CD4-positive, CD25-positive, alpha-beta regulatory T cell (primary cell): ENCODE results near the gene RALGDS. TPM values are rescaled to one million over a fixed set of nuclear protein-coding genes. Genes with fewer than 3 reads are reported as not detected.

ENCODE experiments used
- ATAC-seq, 2 donors: fragments of 150-1000 bp; cut with Tn5 transposase; one replicate each; pipeline ENCODE4 v1.10.0; 2021; ENCODE audit warnings: low read depth in 2 of 2, moderate number of reproducible peaks in 2 of 2, moderate library complexity in 1 of 2
- DNase-seq, 3 donors: peaks; one replicate each; pipeline versions ENCODE4 v3.0.0 to v3.0.0-alpha.2; 2012 to 2022; ENCODE audit warnings: mixed read lengths in 1 of 3
- H3K27ac ChIP-seq: one replicate; pipeline ENCODE4 v1.7.0; 2013; ENCODE audit warnings: mild to moderate bottlenecking, low read length; ENCODE audit not compliant: insufficient read depth, poor library complexity, severe bottlenecking
- H3K27me3 ChIP-seq: one replicate; pipeline ENCODE4 v1.7.0; 2013; ENCODE audit warnings: low read length; ENCODE audit not compliant: control insufficient read depth, insufficient read depth
- H3K36me3 ChIP-seq: one replicate; pipeline ENCODE4 v1.7.0; 2013; ENCODE audit warnings: mild to moderate bottlenecking, low read length, moderate library complexity; ENCODE audit not compliant: control insufficient read depth, insufficient read depth
- H3K4me1 ChIP-seq: 2 replicates; pipeline ENCODE4 v1.7.0; 2013; ENCODE audit warnings: mild to moderate bottlenecking, low read length; ENCODE audit not compliant: insufficient read depth, control insufficient read depth, poor library complexity, severe bottlenecking
- H3K4me3 ChIP-seq: one replicate; pipeline ENCODE4 v1.7.0; 2013; ENCODE audit warnings: low read depth, mild to moderate bottlenecking, low read length, moderate library complexity
- H3K9me3 ChIP-seq, 2 experiments: 1 replicate in 1 of 2; 2 replicates in 1 of 2; pipeline ENCODE4 v1.7.0; 2013; ENCODE audit warnings: low read length in 2 of 2, mild to moderate bottlenecking in 1 of 2, moderate library complexity in 1 of 2; ENCODE audit not compliant: control insufficient read depth in 2 of 2
- H3K27ac Mint-ChIP-seq, 3 donors: one replicate each; pipeline ENCODE4 v1.8.0; 2020 to 2022; ENCODE audit warnings: mild to moderate bottlenecking in 3 of 3, mixed read lengths in 3 of 3, moderate library complexity in 2 of 3
- H3K27me3 Mint-ChIP-seq: one replicate; pipeline ENCODE4 v1.8.0; 2022; ENCODE audit warnings: mild to moderate bottlenecking, mixed read lengths
- H3K36me3 Mint-ChIP-seq: one replicate; pipeline ENCODE4 v1.8.0; 2020; ENCODE audit warnings: mixed read lengths
- H3K4me1 Mint-ChIP-seq, 4 donors: one replicate each; pipeline ENCODE4 v1.8.0; 2020 to 2022; ENCODE audit warnings: mixed read lengths in 4 of 4, mild to moderate bottlenecking in 1 of 4
- H3K4me3 Mint-ChIP-seq, 4 donors: one replicate each; pipeline ENCODE4 v1.8.0; 2020 to 2022; ENCODE audit warnings: mild to moderate bottlenecking in 4 of 4, mixed read lengths in 4 of 4, moderate library complexity in 3 of 4
- H3K9me3 Mint-ChIP-seq, 7 donors: one replicate each; pipeline ENCODE4 v1.8.0; 2020 to 2022; ENCODE audit warnings: mixed read lengths in 7 of 7, mild to moderate bottlenecking in 3 of 7, moderate library complexity in 2 of 7
- polyA plus RNA-seq, 4 donors: library from polyadenylated mRNA; unstranded; fragments of 300-500 nt; fragmentation: Illumina TruSeq; gene quantifications; one replicate each; pipeline ENCODE4 v1.2.3, GENCODE V29; 2021
- total RNA-seq: library from RNA; stranded (reverse); gene quantifications from one replicate; pipeline ENCODE4 v1.2.3, GENCODE V29; 2022

RALGDS gene
- total and polyA plus RNA-seq, 5 donors from 2014 or later, result 34.6 to 228 (median 58.5) TPM

DNA sequence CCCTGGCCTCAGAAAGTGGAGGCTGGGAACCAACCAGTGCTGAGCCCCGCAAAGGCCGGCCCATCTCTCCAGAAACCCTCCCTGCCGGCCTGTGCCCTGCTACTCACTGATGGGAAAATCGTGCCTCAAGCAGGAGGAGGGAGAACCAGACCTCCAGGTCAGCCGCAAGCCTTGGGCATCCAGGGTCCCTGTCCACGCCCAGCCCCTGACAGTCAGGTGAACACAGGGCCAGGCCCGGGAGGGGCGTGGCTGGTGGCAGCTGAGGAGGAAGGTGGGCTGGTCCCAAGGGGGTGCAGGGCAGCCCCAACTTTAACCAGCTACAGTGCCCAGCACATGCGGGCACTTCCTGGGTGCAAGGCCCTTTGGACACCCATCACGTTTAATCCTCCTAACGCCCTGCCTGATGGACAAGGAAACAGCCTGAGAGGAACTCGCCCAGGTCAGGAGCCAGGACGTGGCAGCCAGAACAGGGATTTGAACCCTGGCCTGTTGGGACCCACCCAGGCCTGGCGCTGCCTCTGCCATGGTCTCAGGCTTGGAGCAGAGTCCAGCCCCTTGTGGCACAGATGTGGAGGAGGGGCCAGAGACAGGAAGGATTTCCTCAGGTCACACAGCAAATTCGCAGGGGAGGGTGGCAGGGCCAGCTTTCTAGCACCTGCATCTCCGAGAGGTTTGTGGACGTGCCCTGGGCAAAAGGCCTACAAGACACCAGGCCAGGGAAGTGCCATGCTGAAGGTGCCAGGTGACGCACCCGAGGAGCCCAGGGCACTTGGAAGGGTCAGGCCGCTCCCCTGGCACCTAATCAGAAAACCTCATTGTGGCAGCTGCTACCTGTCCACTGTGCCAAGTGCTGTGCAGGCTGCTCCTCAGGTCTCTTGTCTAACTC lies 4.5 kb downstream of the RALGDS start:
- Histone ChIP-seq H3K27me3 (no peaks in the 10 kb centered on the region), H3K4me3 (no peak overlapping the region), H3K9me3 (no peaks in the 10 kb centered on the region), H3K27ac (peak overlapping the region; percentile 77), H3K4me1 (peaks cover 90% of the 10 kb centered on the region), H3K36me3 (peaks cover 7% of the 10 kb centered on the region)
- Mint-ChIP-seq H3K27me3 (no peaks in the 10 kb centered on the region), H3K4me1 (peaks cover 0 to 80% (median 22%) of the 10 kb centered on the region in 4 donors), H3K36me3 (no peaks in the 10 kb centered on the region), H3K27ac (peak overlapping the region; percentile 38 to 95 (median 93)), H3K9me3 (no peaks in the 10 kb centered on the region), H3K4me3 (peak overlapping the region in 1 of 4 donors; percentile 68)
- ATAC-seq (no peak), DNase-seq (no peak)

- no peaks in the 10 kb centered on the region for H3K27me3 ChIP-seq
- H3K4me1 ChIP-seq, result peaks cover 85% of the 10 kb centered on the region
- H3K9me3 Mint-ChIP-seq, result no peaks in the 10 kb centered on the region
- H3K4me3 Mint-ChIP-seq, result peak overlapping the region; percentile 74 to 87 (median 80)
- H3K4me3 ChIP-seq, result no peak overlapping the region
- H3K36me3 Mint-ChIP-seq, result no peaks in the 10 kb centered on the region
- H3K4me1 Mint-ChIP-seq, result peaks cover 0 to 79% (median 19%) of the 10 kb centered on the region in 4 donors
- no peaks in the 10 kb centered on the region for H3K27me3 Mint-ChIP-seq
- H3K36me3 ChIP-seq, result peaks cover 13% of the 10 kb centered on the region
- H3K27ac Mint-ChIP-seq, result peak overlapping the region; percentile 32 to 95 (median 93)
- no peaks in the 10 kb centered on the region for H3K9me3 ChIP-seq
- ATAC-seq, result peak; percentile 90 to 93
- H3K27ac ChIP-seq, result peak overlapping the region; percentile 77
- peak; percentile 51 to 90 (median 63) for DNase-seq
Measured at GRCh38 chr9:133115604-133116345, 5.3 kb downstream of the RALGDS start.

DNA sequence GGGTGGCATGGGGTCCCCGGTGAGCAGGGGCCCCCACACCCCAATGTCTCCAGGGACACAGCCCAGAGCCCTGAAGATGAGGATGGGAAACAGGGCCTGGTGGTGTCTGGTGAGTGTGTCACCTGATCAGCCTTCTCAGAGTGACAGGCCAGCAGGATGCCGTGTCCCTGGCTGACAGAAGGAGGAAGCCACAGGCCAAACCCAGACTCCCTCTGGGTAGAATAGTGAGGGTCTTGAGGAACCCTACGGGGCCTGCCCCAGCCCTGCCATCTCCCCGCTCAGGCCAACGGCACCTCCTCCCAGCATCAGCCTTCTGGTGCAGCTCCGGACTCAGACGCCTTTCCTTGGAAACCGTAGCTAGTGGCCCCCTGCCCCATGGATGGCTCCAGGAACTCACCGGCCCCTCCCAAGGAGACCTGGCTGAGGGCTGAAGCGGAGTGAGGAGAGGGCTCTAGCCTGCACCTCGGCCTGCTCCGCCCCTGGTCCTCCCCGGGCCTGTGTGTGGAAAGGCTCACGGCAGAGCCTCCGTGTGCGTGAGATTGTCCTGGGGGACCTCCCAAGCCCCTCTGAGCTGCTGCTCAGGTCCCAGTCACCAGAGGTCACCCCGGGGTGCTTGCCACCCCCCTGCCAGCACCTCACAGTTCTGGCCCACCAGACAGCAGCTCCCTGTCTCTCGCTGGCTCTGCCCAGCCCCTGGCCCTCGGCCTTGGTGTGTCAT lies 6.0 kb downstream of the RALGDS start:
- no peaks in the 10 kb centered on the region for H3K27me3 Mint-ChIP-seq
- Histone ChIP-seq H3K27ac (peak overlapping the region; percentile 77), H3K36me3 (peaks cover 19% of the 10 kb centered on the region), H3K4me1 (peaks cover 79% of the 10 kb centered on the region), H3K4me3 (no peak overlapping the region), H3K27me3 (no peaks in the 10 kb centered on the region), H3K9me3 (no peaks in the 10 kb centered on the region)
- H3K9me3 Mint-ChIP-seq, result no peaks in the 10 kb centered on the region
- peaks cover 0 to 75% (median 19%) of the 10 kb centered on the region in 4 donors for H3K4me1 Mint-ChIP-seq
- no peak for ATAC-seq
- H3K27ac Mint-ChIP-seq, result peak overlapping the region; percentile 32 to 95 (median 93)
- H3K4me3 Mint-ChIP-seq, result peak overlapping the region; percentile 33 to 87 (median 80)
- peak in 1 of 3 donors; percentile 52 for DNase-seq
- H3K36me3 Mint-ChIP-seq, result peaks cover 3% of the 10 kb centered on the region

DNA sequence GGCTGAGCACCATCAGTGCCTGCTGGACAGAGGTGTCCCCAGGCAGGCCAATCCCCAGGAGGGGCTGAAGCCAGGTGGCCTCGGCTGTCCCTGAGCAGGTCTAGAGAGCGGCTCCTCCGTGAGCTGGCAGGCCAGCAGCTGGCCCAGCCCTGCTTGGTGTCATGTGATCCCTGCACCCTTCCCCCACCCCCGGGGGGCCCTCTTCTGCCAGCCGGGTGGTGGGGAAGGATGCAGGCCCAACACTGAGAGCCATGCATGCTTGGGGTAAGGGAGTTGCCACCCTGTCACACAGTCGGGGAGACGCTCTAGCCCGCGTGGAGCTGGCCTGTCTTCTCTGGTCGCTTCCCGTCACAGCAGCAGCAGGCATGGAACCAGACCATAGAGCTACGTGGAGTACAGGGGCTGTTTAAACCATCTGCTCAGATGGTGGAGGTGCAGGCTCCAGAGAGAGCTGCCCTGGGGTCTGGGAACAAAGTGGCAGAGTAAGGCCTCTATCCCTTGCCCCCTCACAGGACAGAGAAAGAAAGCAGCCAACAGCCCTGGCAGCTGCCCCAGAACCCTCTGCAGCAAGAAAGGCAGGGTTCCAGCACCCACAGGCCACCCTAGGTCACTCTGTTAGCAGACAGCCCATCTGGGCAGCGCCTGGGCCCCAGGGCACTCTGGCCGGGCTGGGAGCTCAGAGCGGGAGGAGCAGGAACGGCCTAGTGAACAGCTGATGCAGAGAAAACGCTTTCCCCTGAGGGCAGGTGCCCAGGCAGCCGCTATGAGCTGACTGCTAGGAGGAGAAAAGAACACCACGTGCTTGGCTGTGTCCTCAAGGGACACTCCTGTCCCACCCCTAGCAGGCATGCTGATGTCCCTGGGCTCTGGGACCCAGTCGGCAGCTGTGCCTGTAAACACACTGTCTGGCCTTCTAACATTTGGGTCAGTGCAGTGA lies 6.8 kb downstream of the RALGDS start:
- peak overlapping the region; percentile 15 to 57 (median 40) for H3K4me3 Mint-ChIP-seq

GRCh38 chr9:133113163-133113948 lies 7.7 kb downstream of the RALGDS start:
- peaks cover 0 to 59% (median 14%) of the 10 kb centered on the region in 4 donors for H3K4me1 Mint-ChIP-seq
- ATAC-seq, result no peak
- peak overlapping the region; percentile 58 for H3K27ac ChIP-seq

More for the DNA sequence above, 6.8 kb downstream of the RALGDS start:
- H3K9me3 Mint-ChIP-seq, result no peaks in the 10 kb centered on the region
- Histone ChIP-seq H3K9me3 (no peaks in the 10 kb centered on the region), H3K4me1 (peaks cover 70% of the 10 kb centered on the region), H3K36me3 (peaks cover 28% of the 10 kb centered on the region), H3K27me3 (no peaks in the 10 kb centered on the region), H3K27ac (peak overlapping the region; percentile 77), H3K4me3 (no peak overlapping the region)
- ATAC-seq (no peak), DNase-seq (no peak)
- peaks cover 0 to 68% (median 20%) of the 10 kb centered on the region in 4 donors for H3K4me1 Mint-ChIP-seq
- H3K27me3 Mint-ChIP-seq, result no peaks in the 10 kb centered on the region
- H3K27ac Mint-ChIP-seq, result peak overlapping the region in 2 of 3 donors; percentile 88 to 93
- H3K36me3 Mint-ChIP-seq, result peaks cover 7% of the 10 kb centered on the region

GRCh38 chr9:133112663-133113026 lies 8.4 kb downstream of the RALGDS start:
- Mint-ChIP-seq H3K27me3 (no peaks in the 10 kb centered on the region), H3K4me1 (peaks cover 0 to 53% (median 10%) of the 10 kb centered on the region in 4 donors), H3K9me3 (no peaks in the 10 kb centered on the region), H3K27ac (peak overlapping the region in 2 of 3 donors; percentile 76 to 84), H3K4me3 (peak overlapping the region in 2 of 4 donors; percentile 15 to 16), H3K36me3 (peaks cover 7% of the 10 kb centered on the region)
- H3K27me3 ChIP-seq, result no peaks in the 10 kb centered on the region
- peaks cover 43% of the 10 kb centered on the region for H3K36me3 ChIP-seq
- H3K27ac ChIP-seq, result peak overlapping the region; percentile 14
- no peaks in the 10 kb centered on the region for H3K9me3 ChIP-seq
- H3K4me3 ChIP-seq, result no peak overlapping the region
- H3K4me1 ChIP-seq, result peaks cover 55% of the 10 kb centered on the region
- ATAC-seq (peak; percentile 9 to 33), DNase-seq (peak in 2 of 3 donors; percentile 39 to 40)

More at GRCh38 chr9:133113163-133113948, 7.7 kb downstream of the RALGDS start:
- peak overlapping the region; percentile 68 to 84 (median 80) for H3K27ac Mint-ChIP-seq
- H3K9me3 Mint-ChIP-seq, result no peaks in the 10 kb centered on the region
- H3K9me3 ChIP-seq, result no peaks in the 10 kb centered on the region
- H3K36me3 ChIP-seq, result peaks cover 36% of the 10 kb centered on the region
- peak overlapping the region in 1 of 4 donors; percentile 48 for H3K4me3 Mint-ChIP-seq
- peaks cover 7% of the 10 kb centered on the region for H3K36me3 Mint-ChIP-seq
- peaks cover 62% of the 10 kb centered on the region for H3K4me1 ChIP-seq
- no peak overlapping the region for H3K4me3 ChIP-seq
- no peaks in the 10 kb centered on the region for H3K27me3 ChIP-seq
- no peaks in the 10 kb centered on the region for H3K27me3 Mint-ChIP-seq
- no peak for DNase-seq
